ENCODE results near the gene NAT8L.

The NAT8L gene

DNA sequence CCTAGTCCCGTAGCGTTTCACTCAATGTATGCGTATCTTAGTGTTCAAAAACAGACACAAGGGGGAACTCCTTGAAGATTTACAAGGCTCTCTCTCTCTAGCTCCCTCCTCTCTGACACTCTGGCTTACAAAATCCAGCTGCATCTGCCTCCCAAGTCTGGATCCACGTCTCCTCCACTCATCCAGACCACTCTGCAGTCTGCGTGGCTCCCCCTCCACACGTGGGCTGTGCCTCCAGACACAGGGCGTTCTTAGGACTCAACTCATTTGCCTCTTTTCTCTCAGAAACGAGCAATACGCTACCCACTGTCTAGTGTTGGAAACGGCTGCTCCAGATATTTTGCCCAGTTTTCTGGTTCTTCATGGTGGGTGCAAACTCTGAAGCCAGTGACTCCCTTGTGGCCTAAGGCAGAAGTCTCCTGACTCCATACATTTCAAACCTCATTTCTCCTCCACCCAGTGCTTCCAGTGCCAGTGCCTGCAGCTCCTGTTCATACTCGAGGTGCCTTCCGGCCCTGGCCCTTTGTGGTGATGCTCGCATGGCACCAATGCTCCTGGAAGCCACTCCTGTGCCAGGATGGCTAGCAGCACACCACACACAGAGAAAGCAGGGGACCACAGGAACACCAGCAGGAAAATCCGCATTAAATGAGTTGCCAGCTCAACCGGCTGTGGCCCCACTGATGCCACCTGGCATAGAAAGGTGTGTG, 24.1 kb downstream of the NAT8L start:
- TF ChIP-seq, protein P1, sequence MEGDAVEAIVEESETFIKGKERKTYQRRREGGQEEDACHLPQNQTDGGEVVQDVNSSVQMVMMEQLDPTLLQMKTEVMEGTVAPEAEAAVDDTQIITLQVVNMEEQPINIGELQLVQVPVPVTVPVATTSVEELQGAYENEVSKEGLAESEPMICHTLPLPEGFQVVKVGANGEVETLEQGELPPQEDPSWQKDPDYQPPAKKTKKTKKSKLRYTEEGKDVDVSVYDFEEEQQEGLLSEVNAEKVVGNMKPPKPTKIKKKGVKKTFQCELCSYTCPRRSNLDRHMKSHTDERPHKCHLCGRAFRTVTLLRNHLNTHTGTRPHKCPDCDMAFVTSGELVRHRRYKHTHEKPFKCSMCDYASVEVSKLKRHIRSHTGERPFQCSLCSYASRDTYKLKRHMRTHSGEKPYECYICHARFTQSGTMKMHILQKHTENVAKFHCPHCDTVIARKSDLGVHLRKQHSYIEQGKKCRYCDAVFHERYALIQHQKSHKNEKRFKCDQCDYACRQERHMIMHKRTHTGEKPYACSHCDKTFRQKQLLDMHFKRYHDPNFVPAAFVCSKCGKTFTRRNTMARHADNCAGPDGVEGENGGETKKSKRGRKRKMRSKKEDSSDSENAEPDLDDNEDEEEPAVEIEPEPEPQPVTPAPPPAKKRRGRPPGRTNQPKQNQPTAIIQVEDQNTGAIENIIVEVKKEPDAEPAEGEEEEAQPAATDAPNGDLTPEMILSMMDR (IDR thresholded peaks at IDR 0.05; ENCODE audit: insufficient read depth, low read length, poor library complexity, severe bottlenecking), result no peak
- no peak for DNase-seq (ENCODE audit: extremely low read depth, insufficient read length)
- Histone ChIP-seq H3K27me3 (replicated peaks; ENCODE audit: control insufficient read depth, insufficient read depth, low read length) (peaks cover 1% of the 10 kb centered on the region; the same call in 1 of the 2 replicates), H3K4me3 (replicated peaks; ENCODE audit: low read depth, low read length) (no peak overlapping the region), H3K36me3 (ENCODE audit: control insufficient read depth, insufficient read depth, low read length) (no peaks in the 10 kb centered on the region)

DNA sequence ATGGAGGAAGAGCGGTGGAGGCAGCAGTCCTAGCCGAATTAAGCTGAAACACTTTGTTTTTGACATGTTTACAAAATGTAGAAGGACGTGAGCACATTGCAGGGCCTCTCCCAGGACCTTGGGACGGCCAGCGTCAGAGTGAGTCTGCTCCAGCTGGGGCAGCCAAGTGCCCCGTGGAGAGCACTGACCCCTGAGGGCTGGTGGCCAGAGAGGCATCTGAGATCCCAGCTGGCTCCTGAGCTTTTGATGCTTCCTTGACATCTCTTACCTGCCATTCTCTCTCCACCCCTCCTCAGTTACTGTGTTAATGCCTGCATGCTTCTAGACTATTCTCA, 24.7 kb downstream of the NAT8L start:
- TF ChIP-seq, protein P1 (IDR thresholded peaks at IDR 0.05; ENCODE audit: insufficient read depth, low read length, poor library complexity, severe bottlenecking), result no peak
- Histone ChIP-seq H3K36me3 (ENCODE audit: control insufficient read depth, insufficient read depth, low read length) (no peaks in the 10 kb centered on the region), H3K27me3 (replicated peaks; ENCODE audit: control insufficient read depth, insufficient read depth, low read length) (peaks cover 1% of the 10 kb centered on the region; the same call in 1 of the 2 replicates), H3K4me3 (replicated peaks; ENCODE audit: low read depth, low read length) (no peak overlapping the region)
- DNase-seq (ENCODE audit: extremely low read depth, insufficient read length), result no peak

DNA sequence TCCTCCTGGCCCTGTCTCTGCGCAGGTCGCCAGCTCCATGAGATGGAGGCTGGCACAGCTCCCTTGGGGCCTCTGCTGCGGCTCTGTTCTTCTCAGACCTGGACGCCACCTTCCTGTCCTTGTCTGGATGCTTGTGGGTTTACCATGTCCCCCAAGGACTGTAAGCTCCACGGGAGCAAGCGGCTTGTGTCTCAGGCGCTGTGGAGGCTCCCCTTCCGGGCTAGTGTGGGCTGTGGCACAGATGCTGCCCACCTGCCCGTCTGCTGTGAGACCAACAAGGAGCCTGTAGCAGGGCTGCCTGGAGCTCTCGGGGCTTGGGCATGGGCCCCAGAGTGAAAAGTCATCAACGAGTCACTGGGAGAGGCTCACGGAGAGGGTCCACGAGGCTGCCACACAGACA, 25.2 kb downstream of the NAT8L start:
- Histone ChIP-seq H3K27me3 (replicated peaks; ENCODE audit: control insufficient read depth, insufficient read depth, low read length) (peaks cover 1% of the 10 kb centered on the region; the same call in 1 of the 2 replicates), H3K4me3 (replicated peaks; ENCODE audit: low read depth, low read length) (no peak overlapping the region), H3K36me3 (ENCODE audit: control insufficient read depth, insufficient read depth, low read length) (no peaks in the 10 kb centered on the region)
- DNase-seq (ENCODE audit: extremely low read depth, insufficient read length), result no peak
- TF ChIP-seq, protein P1 (IDR thresholded peaks at IDR 0.05; ENCODE audit: insufficient read depth, low read length, poor library complexity, severe bottlenecking), result no peak

DNA sequence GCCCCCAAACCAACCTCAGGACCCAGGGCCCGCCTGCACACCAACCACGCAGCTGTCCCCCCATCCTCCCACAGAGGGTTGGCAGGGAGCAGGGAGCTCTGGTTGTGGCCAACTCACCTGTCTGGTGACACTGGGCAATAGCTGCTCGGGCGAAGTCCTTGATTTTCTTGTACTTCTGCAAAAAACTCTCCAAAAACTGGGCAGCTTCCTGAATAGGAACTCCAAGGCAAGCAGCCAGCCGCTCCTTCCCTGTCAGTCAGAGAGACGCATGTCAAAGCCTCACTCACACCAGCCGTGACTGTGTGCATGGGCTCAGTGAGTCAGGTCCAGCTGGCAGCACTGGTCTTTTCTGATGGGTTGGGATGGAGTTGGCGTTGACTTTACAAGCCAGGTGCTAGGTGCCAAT, 26.4 kb downstream of the NAT8L start:
- TF ChIP-seq, protein P1 (IDR thresholded peaks at IDR 0.05; ENCODE audit: insufficient read depth, low read length, poor library complexity, severe bottlenecking), result no peak
- H3K36me3 ChIP-seq (ENCODE audit: control insufficient read depth, insufficient read depth, low read length), result no peaks in the 10 kb centered on the region
- peaks cover 1% of the 10 kb centered on the region; the same call in 1 of the 2 replicates for H3K27me3 ChIP-seq (replicated peaks; ENCODE audit: control insufficient read depth, insufficient read depth, low read length)
- no peak overlapping the region for H3K4me3 ChIP-seq (replicated peaks; ENCODE audit: low read depth, low read length)
- DNase-seq (ENCODE audit: extremely low read depth, insufficient read length), result no peak

DNA sequence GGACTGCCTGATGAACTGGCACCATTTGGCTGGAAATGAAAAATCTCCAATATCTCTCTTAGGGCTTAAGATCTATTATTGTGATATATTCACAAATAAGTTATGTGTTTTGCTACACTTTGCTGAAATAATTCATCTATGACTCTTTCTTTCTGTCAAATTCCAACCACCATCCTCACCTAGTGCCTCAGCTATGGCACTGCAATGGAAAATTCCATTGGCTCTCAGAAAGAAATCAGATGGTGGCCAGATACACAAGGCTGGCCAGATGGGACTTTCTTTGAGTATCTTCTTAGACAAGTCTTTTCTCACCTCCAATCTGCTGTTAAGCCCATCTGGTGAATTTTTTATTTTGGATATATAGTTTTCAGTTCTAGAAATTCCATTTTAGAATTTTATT, 28.0 kb downstream of the NAT8L start:
- no peak for DNase-seq (ENCODE audit: extremely low read depth, insufficient read length)
- TF ChIP-seq, protein P1 (IDR thresholded peaks at IDR 0.05; ENCODE audit: insufficient read depth, low read length, poor library complexity, severe bottlenecking), result no peak
- no peak overlapping the region for H3K4me3 ChIP-seq (replicated peaks; ENCODE audit: low read depth, low read length)
- H3K27me3 ChIP-seq (replicated peaks; ENCODE audit: control insufficient read depth, insufficient read depth, low read length), result peaks cover 1% of the 10 kb centered on the region; the same call in 1 of the 2 replicates
- H3K36me3 ChIP-seq (ENCODE audit: control insufficient read depth, insufficient read depth, low read length), result no peaks in the 10 kb centered on the region

All from GM06990 (cell line).